Measurements from ENCODE around the gene EIF2D.

DNA sequence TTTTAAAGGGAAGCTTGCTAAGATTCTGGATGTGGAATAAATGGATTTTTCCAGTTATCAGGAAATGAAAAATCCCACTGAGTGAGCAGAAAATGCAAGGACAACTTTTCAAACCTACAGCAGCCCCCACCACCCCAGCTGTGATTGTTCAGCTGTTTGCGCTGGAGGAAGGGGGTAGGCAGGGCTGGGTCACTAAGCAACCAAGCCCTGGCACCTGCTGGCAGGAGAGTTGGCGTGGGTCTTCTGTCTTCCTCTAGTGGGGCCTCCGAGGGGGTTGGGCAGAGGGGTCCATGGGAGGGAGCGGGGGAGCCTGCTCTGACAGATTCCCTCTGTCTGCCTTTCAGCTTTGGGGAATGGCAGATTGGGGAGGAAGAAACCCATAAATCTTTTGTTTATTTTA lies 45.3 kb downstream of the EIF2D start:
- TF ChIP-seq POLR2A (IDR thresholded peaks at IDR 0.05; ENCODE audit: low read length) (no peak), GATA1 (IDR thresholded peaks at IDR 0.05; ENCODE audit: low read depth, low read length) (no peak)

Measured in erythroblast (primary cell).